D341Med (cell line): ENCODE measurements around the gene ANP32B.
"Not testable (repeated sequence)": the region's sequence is repeated elsewhere in the genome, so short reads cannot be mapped to it uniquely, and the experiment has no call there.

Experiments used
- DNase-seq: peaks from one replicate; pipeline ENCODE4 v3.0.0; 2012; ENCODE audit warnings: low spot score

ANP32B gene

DNA sequence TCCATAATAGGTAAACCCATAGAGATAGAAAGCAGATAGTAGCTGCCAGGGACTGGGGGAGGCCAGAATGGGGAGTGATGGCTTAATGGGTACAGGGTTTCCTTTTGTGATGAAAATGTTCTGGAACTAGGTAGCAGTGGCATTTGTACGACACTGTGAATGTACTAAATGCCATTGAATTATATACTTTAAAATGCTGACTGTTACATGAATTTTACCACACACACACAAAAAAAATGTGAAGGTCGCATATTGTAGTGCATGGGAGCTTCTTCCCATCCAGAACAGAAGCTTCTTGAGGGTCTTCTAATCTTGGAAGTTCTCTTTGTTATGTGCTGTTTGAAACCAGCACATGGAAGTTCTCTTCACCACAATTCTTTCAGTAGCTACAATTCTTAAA is 19.9 kb upstream of the ANP32B start:
- DNase-seq, result no peak

DNA sequence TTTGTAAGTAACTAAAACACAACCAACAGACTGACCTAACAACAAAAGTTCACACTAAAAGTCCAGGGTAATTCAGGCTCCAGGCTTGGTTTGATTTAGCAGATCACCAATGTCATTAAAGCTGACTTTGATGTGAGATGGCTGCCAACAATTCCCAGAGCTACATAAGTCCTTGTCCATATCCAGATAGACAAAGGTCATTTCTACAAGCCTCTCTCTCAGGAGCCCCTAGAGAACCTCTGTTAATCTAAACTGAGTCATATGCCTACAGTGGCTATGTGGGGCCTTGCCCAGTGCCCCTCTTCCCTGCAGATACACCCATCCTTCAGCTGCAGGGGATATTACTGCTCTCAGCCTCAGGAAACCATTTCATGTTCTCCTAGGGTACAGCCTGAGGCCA is 18.2 kb upstream of the ANP32B start:
- no peak for DNase-seq

DNA sequence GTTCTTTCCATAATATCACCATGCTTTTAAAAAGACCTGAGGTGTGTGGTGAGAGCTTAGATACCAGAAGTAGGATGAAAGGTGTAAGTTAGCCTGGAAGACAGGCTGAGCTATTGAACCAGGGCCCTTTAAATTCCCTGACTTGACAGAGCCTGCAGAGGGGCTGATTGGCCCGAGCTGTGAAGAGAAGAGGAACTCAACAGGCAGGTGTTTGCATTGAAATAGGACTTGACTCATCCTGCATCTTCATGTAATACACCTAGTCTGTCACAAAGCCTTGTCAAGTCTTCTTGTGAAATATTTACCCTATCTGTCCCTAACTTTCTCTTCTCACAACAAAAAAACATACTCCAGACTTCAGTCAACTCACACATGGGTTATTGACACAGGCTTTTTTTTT is 16.6 kb upstream of the ANP32B start:
- no peak for DNase-seq

DNA sequence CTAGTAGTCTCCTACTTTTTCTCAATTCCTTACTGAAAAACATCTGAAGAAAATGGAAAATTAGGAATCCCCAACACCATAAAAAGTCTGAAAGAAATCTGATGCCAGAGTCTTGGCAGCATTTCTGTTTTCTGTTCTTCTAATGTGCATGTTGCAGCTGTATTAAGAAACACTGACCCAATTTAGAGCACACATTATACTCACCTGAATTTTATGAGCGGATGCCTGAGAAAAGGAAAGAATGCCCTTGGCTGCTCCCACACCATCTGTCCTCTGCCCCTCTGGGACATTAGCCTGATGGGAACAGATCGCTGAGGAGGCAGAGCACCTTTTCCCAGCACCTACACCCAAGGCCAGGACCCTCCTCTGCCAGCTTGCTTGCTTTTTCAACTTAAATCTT is 14.1 kb upstream of the ANP32B start:
- DNase-seq, result no peak

DNA sequence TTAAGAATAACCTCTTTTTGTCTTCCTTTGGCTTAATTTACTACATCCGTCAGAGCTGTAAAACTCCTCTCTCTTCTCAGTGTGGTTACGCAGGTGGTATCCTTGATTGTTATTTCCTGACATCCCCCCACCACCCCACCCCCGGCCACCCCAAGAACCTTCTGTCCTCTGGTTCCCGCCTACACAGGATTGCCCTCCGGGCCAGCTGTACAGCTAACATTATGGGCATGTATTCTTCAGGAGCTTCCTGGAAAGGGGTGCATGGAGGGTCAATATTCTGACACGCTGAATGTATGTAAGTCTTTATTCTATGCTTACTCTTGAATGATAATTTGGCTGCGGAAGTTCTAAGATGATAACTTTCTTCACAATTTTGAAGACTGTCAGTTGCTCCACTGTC is 13.0 kb upstream of the ANP32B start:
- DNase-seq, result no peak

DNA sequence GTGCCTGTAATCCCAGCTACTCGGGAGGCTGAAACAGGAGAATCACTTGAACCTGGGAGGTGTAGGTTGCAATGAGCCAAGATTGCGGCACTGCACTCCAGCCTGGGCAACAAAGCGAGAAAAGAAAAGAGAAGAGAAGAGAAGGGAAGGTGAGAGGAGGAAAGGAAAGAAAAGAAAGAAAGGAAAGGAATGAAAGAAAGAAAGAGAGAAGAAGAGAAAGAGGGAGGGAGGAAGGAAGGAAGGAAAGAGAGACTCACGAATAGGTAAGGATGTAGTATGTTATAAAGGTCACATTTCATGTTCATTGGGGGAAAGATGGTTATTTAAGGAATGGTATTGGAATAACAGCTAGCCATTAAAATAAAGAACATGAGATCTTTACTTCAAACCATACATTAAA is 10.4 kb upstream of the ANP32B start:
- no peak for DNase-seq

DNA sequence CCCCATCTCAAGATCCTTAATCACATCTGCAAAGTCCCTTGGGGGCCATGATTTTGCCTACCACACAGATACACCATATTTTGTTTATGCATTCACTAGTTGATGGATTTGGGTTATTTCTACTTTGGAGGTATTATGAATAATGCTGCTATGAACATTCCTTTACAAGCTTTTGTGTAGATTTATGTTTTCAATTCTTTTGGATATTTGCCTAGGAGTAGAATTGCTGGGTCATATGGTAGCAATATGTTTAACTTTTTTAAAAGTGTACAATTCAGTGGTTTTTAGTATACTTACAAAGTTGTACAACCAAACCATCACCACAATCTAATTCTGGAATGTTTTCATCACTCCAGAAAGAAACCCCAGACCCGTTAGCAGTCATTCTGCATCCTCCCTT is 7.8 kb upstream of the ANP32B start:
- DNase-seq, result no peak

DNA sequence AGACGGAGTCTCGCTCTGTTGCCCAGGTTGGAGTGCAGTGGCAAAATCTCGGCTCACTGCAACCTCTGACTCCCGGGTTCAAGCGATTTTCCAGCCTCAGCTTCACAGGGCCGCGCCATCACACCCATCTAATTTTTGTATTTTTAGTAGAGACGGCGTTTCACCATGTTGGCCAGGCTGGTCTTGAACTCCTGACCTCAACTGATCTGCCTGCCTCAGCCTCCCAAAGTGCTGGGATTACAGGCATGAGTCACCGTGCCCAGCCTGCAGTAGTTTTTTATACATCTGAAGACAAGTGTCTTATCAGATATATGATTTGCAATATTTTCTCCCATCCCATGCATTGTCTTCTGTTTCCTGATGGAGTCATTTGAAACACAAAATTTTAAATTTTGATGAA is 6.5 kb upstream of the ANP32B start:
- DNase-seq, result not testable (repeated sequence)

DNA sequence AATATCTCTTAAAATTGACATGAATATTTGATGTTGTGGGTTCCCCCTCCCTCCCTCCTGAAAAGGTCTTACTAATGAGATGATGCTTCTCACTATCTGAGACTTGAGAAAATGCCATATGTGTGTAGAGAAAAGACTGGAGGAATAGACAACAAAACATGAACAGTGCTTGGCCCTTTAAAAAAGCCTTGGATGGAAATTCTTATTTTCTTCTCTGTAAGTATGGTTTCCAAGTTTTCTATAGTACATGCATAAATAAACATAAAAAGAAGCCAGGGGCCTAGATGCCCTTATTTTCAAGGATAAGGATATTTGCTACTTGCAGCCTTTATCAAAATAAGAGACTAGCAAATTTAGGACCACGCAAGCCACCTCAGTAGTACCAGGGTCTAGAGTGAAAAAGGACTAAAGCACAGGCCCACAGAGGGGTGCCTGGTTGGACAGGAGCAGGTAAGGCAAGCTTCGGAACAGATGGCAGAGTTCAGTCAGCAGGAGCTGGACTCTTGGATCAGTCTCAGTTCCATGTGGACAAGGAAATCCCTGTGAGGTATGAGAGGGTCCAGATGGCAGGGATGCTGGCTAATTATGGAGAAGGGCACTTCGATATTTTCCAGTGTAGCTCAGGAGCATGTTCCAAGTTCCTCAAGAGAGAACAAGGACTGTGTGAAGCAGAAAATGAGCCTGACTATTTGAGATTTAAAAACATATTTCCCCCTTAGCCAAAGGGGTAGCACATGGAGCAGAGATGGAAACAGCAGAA is 4.6 kb upstream of the ANP32B start:
- no peak for DNase-seq

DNA sequence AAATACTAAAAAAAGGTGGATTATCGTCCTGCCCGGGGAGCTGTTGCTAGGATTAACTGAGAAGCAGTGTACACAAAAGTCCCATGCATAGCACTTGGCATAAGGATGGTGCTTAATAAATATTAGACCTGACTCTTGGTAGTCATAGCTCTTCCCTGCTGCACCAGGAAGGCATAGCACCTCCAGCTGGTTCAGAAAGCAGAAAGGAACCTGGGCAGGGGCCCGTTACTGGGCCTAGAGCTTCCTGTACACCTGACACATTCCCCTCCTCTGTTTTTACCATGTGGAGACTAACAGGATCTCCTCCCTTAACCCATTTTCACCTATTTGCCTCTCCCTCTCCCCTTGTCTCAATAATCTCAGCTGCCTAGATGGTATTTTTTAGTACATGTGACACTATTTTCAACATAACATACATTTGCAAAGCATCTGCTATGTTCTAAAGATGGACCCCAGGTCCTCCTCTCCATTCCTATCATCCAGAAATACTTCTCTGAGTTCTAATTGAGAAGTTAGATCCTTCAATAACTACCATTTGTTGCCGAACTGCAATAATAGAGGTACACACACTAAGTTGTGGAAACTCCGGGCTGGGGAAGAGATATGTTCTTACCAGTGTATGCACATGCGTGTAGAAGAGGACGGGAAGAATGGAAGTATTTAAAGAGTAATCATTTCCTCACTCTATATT is 3.2 kb upstream of the ANP32B start:
- peak; percentile 44 for DNase-seq

DNA sequence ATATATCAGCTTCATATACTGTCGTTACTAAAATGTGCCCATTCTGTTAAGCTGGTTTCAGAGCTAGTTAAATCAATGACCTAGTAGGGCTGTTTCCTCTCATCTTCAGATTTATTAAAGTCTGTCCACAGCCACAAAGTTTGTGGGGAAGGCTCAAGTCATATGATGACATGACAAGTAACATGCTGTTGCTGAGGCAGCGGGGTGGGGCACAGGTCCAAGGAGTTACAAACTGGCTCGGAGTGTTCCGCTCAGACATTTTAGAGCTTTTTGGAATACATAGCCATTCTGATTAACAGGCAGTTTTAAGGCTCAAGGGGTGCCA is 2.7 kb upstream of the ANP32B start:
- DNase-seq, result no peak

DNA sequence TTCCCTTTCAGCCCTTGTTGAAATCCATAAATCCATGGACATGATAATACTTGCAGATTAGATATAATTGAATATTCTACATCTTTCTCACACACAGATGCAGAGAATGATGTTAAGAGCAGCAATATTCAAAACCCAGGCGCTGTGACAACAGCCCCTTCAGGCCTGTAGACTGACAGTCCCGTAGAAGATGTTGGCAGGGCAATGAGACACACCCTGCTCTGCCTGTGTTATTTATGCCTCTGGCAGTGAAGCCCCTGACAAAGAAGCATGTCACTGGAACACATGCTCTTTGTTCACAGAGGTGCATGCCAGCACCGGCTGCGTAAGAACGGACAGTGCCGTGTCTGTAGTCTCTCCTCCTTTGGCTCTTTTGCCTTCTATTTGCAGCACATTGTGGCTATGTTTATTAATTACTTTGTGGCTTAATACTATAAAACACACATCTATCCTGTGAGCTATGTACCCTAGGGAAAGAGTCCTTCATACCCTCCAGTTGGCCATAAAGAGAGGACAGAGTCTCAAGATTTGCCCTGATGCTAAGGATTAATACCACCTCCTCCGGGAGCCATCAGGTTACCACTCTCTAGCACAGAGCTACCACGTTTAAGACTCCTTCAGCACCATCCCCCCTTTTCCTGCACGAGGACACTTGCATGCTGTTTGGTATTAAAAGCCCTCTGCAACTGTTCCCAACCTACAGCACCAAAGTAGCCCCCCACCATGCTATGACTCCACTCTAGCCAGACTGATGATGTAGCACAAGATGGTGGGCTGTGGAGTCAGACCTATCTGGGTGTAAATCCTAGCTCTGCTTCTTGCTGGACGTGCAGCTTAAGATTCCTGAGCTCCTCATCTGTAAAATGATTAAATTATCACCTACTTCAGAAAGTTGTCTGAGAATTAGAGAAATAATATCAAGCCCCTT is 2.0 kb upstream of the ANP32B start:
- DNase-seq, result no peak

DNA sequence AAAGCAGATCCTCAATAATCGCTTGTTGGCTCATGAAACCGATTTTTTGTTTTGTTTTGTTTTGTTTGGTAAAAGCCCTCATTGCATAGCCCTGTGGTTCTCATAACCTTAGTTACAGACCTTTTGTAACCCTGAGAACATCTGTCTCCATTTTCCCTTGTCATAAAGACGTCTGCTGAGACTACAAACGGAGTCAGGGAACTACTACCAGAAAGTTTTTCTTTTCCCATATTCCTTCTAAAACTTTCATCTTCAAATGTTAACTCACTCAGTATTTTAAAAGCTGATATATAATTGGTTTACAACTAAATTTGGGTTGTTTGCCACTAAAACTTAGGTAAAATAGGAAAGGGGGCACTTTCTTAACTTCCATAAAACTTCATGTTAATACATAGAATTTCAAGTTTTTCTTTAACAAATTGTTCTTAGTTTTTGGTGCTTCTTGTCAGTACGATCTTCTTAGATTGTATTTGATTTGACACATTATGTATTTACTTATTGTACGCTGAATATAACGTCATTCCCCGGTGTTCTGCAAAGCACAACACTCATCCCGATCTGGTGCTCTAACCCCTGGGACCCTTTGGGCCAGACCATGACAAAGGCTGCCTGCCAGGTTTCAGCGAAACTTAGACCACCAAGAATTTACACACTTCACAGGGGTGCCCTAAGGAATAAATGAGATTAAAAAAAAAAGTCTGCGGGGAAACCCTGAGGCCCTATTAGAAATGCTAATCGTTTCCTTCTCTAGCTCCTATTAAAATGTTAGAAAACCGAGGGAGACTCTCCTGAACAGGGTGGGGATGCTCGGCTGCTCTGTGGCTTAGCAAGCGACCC is 1.1 kb upstream of the ANP32B start:
- DNase-seq, result no peak

DNA sequence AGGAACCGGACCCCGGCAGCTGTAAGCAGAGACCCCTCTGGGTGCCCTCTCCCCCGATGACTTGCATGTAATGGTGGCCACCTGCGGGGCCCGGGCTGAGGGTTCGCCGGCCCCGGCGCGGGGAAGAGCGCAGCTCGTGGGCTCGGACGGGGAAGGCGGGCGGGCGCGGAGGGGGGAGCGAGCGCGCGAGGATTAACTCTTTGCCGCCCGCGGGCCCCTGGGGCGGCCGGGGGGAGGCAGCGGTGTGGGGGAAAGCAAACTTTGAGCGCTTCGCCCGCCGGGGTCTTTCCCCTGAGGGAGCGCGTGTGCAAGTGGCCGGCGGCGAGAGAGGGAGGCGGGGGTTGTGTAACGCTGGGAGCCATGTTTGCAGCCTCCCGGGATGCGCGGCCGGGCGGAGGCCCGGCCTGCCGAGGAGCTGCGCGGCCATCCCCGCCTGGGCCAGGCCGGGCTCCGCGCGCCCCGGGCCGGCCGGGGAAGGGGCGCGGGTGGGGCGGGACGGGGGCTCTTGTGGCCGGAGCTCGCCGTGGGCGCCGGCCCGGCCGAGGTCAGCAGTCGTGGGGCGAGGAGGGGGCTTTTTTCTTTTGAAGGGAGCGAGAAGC is 547 bp downstream of the ANP32B start:
- DNase-seq, result peak; percentile 77

DNA sequence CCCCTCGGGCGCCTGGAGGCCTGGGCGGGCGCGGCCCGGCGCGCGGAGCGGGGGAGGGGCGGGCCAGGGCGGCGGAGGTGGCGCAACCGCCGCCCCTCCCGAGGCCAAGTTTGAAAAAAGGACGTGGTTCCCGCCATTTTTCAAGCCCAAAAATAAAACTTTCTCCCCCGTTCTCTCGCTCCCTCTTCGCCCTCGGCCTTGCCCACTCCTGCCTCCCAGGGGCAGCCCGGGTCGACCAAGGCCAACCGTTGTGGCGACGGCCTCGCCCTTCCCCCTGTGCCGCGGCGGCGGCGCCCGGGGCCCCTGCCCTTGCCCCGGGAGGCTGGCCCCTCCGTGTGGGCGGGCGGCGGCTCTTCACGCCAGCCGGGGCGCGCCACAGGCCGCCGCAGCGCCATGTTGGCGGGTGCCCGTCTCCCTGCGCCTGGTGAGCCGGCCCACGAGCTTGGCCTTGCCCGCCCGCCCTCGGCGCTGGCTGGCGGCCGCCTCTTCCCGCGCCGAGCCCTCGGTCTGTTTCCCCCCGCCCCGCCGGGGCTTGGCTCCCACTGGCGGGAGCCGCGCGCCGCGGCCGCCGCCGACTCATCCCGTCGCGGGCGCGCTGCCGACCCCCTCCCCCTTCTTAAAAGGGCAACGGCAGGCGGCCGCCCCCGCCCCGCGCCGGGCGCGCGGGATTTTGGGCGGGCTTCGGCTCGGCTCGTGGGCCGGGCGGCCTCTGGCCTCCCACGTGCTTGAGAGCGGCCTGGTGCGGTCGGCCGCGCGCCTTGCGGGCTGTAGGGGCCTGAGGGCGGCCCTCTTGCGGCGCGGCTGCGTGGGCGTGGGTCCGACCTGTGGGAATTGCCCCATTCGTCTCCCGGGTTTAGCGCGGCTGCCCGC is 1.3 kb downstream of the ANP32B start:
- DNase-seq, result peak; percentile 90

DNA sequence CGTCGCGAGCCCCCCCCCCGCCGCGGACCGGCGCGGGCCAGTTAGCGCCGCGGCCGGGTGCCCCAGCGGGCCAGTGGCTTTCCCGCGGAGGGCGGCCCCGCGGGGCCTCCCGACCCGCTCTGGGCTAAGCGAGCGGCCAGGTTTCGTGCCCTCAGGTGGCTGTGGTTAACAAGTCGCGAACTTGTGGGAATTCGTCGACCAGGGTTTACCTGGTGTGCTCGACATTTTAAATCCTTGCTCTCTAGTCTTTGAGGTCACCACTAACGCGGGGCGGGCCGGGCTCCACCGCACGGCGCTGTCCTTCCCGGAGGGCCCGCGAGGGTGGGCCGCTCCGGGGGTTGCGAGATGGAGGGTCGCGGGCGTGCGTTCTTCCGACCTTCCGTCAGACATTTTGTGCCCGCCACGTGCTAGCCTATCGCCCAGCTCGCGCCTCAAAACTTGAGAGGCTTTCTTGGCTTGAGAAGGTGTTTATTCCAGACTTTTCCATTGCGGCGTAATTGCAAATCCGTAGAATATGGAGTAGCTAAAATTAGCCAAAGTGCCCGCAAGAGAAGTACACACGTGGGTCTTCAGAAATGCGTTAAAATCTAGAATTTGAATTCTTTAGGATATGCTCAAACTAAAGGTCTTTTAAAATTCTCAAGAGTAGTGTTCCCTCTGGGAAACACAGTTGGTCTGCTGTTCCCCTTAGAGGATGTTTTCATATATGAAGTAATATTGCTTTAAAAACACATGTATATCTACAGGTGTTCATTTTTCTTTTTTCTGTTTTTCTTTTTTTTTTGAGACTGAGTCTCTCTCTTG is 2.1 kb downstream of the ANP32B start:
- DNase-seq, result no peak

DNA sequence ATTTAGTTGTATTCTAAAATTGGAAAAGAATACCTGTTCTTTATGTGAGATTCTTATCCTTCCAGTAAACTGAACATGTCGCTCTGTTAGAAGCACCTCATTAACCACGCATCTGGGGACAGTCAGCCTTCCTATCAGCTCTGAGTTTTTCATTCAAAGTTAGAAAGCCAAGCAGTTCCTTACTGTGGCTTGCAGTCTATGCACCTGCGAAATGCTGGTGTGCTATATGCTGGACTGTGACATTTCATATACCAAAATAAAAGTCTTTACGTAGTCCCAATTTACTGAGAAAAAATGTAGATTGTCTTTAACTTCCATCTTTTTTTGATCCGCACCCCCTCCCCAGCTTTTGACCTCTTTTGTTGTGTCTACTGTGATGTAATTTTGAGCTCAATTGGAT is 4.3 kb downstream of the ANP32B start:
- no peak for DNase-seq

DNA sequence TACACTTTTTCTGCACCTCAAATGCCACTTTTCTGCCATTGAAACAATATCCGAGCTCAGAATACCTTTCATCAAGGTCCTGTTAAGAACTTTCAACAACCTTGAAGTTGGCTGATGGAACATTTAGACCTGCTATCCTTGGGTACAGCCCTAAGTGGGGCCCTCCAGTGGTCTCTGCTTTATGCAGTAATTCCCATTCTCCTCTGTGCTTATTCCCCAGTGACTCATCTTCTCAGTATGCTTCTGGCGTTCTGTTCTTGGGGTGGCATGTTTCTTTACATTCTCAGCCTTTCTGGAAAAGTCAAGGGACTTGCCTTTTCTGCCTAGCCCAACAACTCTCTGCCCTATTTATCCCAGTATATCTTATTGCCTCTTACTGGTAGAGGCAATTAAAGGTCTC is 7.1 kb downstream of the ANP32B start:
- DNase-seq, result no peak

DNA sequence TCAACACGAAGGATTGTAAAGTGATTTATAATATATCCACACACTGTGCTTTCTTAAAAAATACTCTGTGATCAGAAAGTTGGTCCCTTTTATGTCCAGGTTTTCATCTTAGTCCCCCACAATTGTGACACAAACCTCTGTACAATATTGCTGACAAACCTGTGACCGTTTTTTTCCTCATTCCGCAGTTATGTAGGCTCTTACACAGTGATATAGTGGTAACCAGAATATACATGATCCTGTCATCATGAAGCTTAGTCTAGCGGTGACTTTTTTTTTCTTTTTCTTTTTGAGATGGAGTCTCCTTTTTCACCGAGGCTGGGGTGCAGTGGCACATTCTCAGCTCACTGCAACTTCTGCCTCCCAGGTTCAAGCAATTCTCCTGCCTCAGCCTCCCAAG is 8.7 kb downstream of the ANP32B start:
- DNase-seq, result no peak

DNA sequence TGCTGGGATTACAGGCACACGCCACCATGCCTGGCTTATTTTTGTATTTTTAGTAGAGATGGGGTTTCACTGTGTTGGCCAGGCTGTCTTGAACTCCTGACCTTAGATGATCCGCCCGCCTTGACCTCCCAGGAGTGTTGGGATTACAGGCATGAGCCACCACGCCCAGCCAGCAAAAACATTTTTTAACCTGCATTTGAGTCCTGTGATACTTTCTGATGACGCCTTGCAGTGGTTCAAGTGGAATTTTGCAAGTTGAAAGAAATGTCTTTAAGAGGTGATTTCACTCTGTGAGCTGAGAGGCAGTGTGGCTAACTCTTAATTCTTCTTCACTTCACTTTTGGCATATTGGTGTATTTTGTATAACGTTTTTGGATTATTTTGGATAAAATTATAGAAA is 9.1 kb downstream of the ANP32B start:
- no peak for DNase-seq
